MG63 (cell line): ENCODE results near the gene PROX2. TPM values are rescaled to one million over a fixed set of nuclear protein-coding genes. Genes with fewer than 3 reads are reported as not detected.

ENCODE experiments used
- DNase-seq: peaks from one replicate; pipeline ENCODE4 v3.0.0-alpha.2; 2020
- H3K27me3 ChIP-seq: fragments of 250-450 bp; sonication (Bioruptor Pico); 2 replicates; pipeline ENCODE4 v1.5.1; 2020; ENCODE audit warnings: mild to moderate bottlenecking, moderate library complexity
- H3K36me3 ChIP-seq: fragments of 250-450 bp; sonication (Bioruptor Pico); 2 replicates; pipeline ENCODE4 v1.5.1; 2020; ENCODE audit warnings: mild to moderate bottlenecking, moderate library complexity
- H3K4me3 ChIP-seq: fragments of 250-450 bp; sonication (Bioruptor Pico); 2 replicates; pipeline ENCODE4 v1.5.1; 2020; ENCODE audit warnings: mild to moderate bottlenecking, moderate library complexity
- H3K9me3 ChIP-seq: fragments of 250-450 bp; sonication (Bioruptor Pico); 2 replicates; pipeline ENCODE4 v1.5.1; 2020; ENCODE audit warnings: mild to moderate bottlenecking, moderate library complexity
- total RNA-seq: library from RNA; depleted of rRNA; stranded (reverse); fragments of >200 nt; shearing (Covaris generic); gene quantifications from 2 replicates; pipeline ENCODE4 v1.2.3, GENCODE V29; 2014; ENCODE audit warnings: low replicate concordance; rRNA removed

PROX2 gene
- total RNA-seq, 1 experiment from 2014 or later: not detected

DNA sequence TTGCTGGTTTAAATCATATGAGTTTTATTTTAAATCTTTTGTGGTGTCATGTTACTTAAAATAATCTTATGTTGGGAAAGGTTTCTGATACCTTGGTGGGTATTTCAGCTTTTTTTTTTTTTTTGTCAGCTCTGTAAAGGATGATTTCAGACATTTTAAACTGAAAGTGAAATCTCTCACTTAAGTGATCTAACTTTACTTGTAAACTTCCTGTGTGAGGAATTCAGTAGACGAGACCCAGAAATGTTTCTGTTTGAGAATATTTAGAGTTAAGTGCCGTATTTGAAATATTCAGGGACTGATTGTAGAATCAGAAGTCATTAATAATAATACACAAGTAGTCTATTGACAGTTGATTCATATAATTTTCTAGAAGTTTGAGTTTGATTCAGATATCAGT is 37.8 kb downstream of the PROX2 start:
- Histone ChIP-seq H3K27me3 (no peaks in the 10 kb centered on the region), H3K36me3 (no peaks in the 10 kb centered on the region), H3K4me3 (no peak overlapping the region), H3K9me3 (no peaks in the 10 kb centered on the region)
- DNase-seq: no peak

DNA sequence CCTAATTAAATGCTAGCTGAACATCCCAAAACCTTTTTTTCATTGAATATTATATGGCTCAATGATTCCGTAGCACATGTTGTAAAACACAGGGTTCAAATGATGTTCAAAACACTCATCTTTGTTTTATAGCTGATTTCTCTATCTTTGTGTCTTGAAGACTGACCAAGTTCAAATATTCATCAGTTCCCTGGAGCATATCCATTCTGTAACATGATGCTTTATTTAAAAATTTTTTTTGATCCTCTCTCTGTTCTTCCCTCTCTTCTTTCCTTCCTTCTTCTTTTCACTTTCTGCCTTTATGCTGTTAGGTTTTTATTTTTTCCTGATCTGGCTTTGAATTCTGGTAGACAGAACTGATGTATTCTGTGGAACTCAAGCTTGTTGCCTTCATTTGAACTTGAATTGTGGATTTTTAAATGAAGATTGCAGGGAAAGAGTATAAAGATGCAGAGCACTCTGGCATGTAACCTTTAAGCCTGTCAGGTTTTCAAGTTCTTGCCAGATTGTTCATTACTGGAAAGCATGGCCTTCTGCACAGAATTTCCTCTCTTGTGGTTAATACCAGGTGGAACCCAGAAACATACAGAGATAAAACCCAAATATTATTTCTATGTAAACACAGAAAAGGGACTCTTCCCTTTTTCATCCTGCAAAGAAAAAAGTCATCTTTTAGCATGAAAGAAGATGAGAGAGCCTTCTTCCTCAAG is 39.5 kb downstream of the PROX2 start:
- DNase-seq: no peak
- Histone ChIP-seq H3K4me3 (no peak overlapping the region), H3K27me3 (no peaks in the 10 kb centered on the region), H3K9me3 (no peaks in the 10 kb centered on the region), H3K36me3 (no peaks in the 10 kb centered on the region)

- no peak for DNase-seq
- Histone ChIP-seq H3K27me3 (no peaks in the 10 kb centered on the region), H3K4me3 (no peak overlapping the region), H3K36me3 (no peaks in the 10 kb centered on the region), H3K9me3 (no peaks in the 10 kb centered on the region)
Measured at GRCh38 chr14:74835645-74836250, 40.2 kb downstream of the PROX2 start.

- Histone ChIP-seq H3K36me3 (no peaks in the 10 kb centered on the region), H3K4me3 (no peak overlapping the region), H3K27me3 (no peaks in the 10 kb centered on the region), H3K9me3 (no peaks in the 10 kb centered on the region)
- DNase-seq: no peak
Measured at GRCh38 chr14:74834692-74835392, 41.1 kb downstream of the PROX2 start.

- Histone ChIP-seq H3K9me3 (no peaks in the 10 kb centered on the region), H3K27me3 (no peaks in the 10 kb centered on the region), H3K36me3 (no peaks in the 10 kb centered on the region), H3K4me3 (no peak overlapping the region)
- no peak for DNase-seq
Measured at GRCh38 chr14:74832849-74833248, 43.1 kb downstream of the PROX2 start.

- H3K36me3 ChIP-seq: no peaks in the 10 kb centered on the region; the same call in none of the 2 replicates
Measured at GRCh38 chr14:74829251-74829650, 46.7 kb downstream of the PROX2 start.

DNA sequence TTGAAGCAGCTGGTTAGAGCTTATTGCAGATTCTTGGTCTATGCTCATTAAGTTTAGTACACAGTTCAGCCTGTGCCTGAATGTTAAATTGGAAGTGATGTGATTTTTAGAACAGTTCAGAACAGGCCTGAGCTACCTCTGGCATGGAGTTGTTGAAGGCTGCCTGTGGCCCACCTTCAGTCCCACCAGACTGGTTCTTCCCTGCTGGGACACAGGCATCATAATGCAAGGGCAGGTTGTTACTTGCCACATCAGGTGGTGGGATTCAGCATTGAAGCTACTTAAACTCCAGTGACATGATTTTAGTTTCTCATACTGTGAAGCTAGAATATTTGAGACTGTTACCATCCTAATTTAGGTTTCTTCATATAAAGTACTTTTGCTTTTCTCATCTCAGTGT is 49.4 kb downstream of the PROX2 start:
- H3K9me3 ChIP-seq: no peaks in the 10 kb centered on the region
- no peak overlapping the region for H3K4me3 ChIP-seq
- peaks cover 4% of the 10 kb centered on the region for H3K36me3 ChIP-seq
- no peak for DNase-seq
- H3K27me3 ChIP-seq: no peaks in the 10 kb centered on the region

More at GRCh38 chr14:74829251-74829650, 46.7 kb downstream of the PROX2 start:
- Histone ChIP-seq H3K27me3 (no peaks in the 10 kb centered on the region), H3K4me3 (no peak overlapping the region), H3K9me3 (no peaks in the 10 kb centered on the region)
- no peak for DNase-seq

Other genes with a start within 250 kb of the PROX2 start
- 4.9 and 11.6 TPM in 2 replicates for gene AREL1, start 163.1 kb downstream of the PROX2 start, total RNA-seq
- gene FCF1, start 163.0 kb downstream of the PROX2 start, total RNA-seq: 44.2 and 92.7 TPM in 2 replicates
- 3.9 and 4.5 TPM in 2 replicates for gene YLPM1, start 112.8 kb downstream of the PROX2 start, total RNA-seq
- 38.7 and 52.6 TPM in 2 replicates for gene DLST, start 5.8 kb upstream of the PROX2 start, total RNA-seq
- gene RPS6KL1, start 47.1 kb upstream of the PROX2 start, total RNA-seq: 5.4 and 11.3 TPM in 2 replicates
- gene PGF, start 79.5 kb upstream of the PROX2 start, total RNA-seq: 49.2 and 50.6 TPM in 2 replicates
- 48.2 and 87.3 TPM in 2 replicates for gene EIF2B2, start 126.8 kb upstream of the PROX2 start, total RNA-seq
- 9.0 and 9.1 TPM in 2 replicates for gene MLH3, start 175.3 kb upstream of the PROX2 start, total RNA-seq
- 10.8 and 53.9 TPM in 2 replicates for gene ACYP1, start 187.9 kb upstream of the PROX2 start, total RNA-seq
- gene ZC2HC1C, start 193.5 kb upstream of the PROX2 start, total RNA-seq: 0.99 TPM in 1 of 2 replicates, not detected in the other